Measurements from ENCODE around the gene GRSF1. TPM values are rescaled to one million over a fixed set of nuclear protein-coding genes. Genes with fewer than 3 reads are reported as not detected.

GRSF1 gene
- polyA plus RNA-seq, 1 of the 3 experiments (the other 2 are of a cell fraction): 44.2 TPM

GRCh38 chr4:70802928-70803580 lies 36.6 kb downstream of the GRSF1 start:
- Histone ChIP-seq H3K9me3 (no peaks in the 10 kb centered on the region), H3K9ac (no peak overlapping the region), H3K4me2 (no peak overlapping the region), H3K36me3 (replicated peaks in 1 of 2; ENCODE audit: control insufficient read depth in 1 of 2, insufficient read depth in 2 of 2, low read length in 1 of 2) (peaks cover 33 to 53% of the 10 kb centered on the region in 2 experiments), H3K4me3 (ENCODE audit: low read depth in 2 of 2, low read length in 1 of 2) (no peak overlapping the region), H3K79me2 (ENCODE audit: insufficient read depth) (no peaks in the 10 kb centered on the region), H2AFZ (ENCODE audit: low read depth) (no peak overlapping the region), H3K27me3 (ENCODE audit: insufficient read depth) (no peaks in the 10 kb centered on the region), H3K9me2 (no peaks in the 10 kb centered on the region), H3F3A (replicated peaks; ENCODE audit: insufficient read depth) (no peaks in the 10 kb centered on the region), H3K4me1 (ENCODE audit: control insufficient read depth in 1 of 2, insufficient read depth in 2 of 2, low read depth in 1 of 2, low read length in 1 of 2) (no peaks in the 10 kb centered on the region), H4K20me1 (ENCODE audit: insufficient read depth) (no peaks in the 10 kb centered on the region), H3K27ac (ENCODE audit: low read depth in 2 of 2, low read length in 1 of 2) (no peak overlapping the region)
- TF ChIP-seq TCF12 (IDR thresholded peaks at IDR 0.05) (no peak), TAF1 (IDR thresholded peaks at IDR 0.05; ENCODE audit: borderline replicate concordance, low read depth, low read length) (no peak), GABPA (IDR thresholded peaks at IDR 0.05; ENCODE audit: low read depth) (no peak), CTCF (IDR thresholded peaks at IDR 0.05) (no peak), ZBTB33 (IDR thresholded peaks at IDR 0.05; ENCODE audit: borderline replicate concordance, low read depth) (no peak), MAX (IDR thresholded peaks at IDR 0.05; ENCODE audit: low read depth) (no peak), SMC3 (IDR thresholded peaks at IDR 0.05; ENCODE audit: low read depth, low read length) (no peak), USF1 (IDR thresholded peaks at IDR 0.05; ENCODE audit: borderline replicate concordance, low read depth) (no peak), TEAD4 (IDR thresholded peaks at IDR 0.05; ENCODE audit: borderline replicate concordance, insufficient read depth) (no peak), EZH2phosphoT487 (IDR thresholded peaks at IDR 0.05; ENCODE audit: borderline replicate concordance, low read depth) (no peak), FOSL2 (IDR thresholded peaks at IDR 0.05; ENCODE audit: borderline replicate concordance, low read depth) (no peak), PBX3 (IDR thresholded peaks at IDR 0.05) (no peak), YY1 (IDR thresholded peaks at IDR 0.05; ENCODE audit: low read depth) (no peak), RXRA (IDR thresholded peaks at IDR 0.05; ENCODE audit: borderline replicate concordance, low read depth) (no peak), NRF1 (IDR thresholded peaks at IDR 0.05; ENCODE audit: low read depth, low read length) (no peak), RFX5 (IDR thresholded peaks at IDR 0.05; ENCODE audit: low read length) (no peak), MXI1 (IDR thresholded peaks at IDR 0.05; ENCODE audit: low read depth, low read length) (no peak)
- no peak for DNase-seq
- WGBS (ENCODE audit: low lambda C conversion rate): 95% methylated on average over 5 of the region's 5 CpGs
- CTCF ChIA-PET: no interaction called here
- POLR2A ChIA-PET: interaction anchor here (0.6 kb wide), 1 partner anchor 11 kb away, joined by 7 read pairs; no protein-coding TSS in a partner anchor

All from SK-N-SH (cell line).